GM21381 (cell line): ENCODE measurements around the gene ALDH7A1.
"Not testable (repeated sequence)": the region's sequence is repeated elsewhere in the genome, so short reads cannot be mapped to it uniquely, and the experiment has no call there.

Experiments used
- ATAC-seq: cut with Tn5 transposase; IDR thresholded peaks from one replicate; pipeline ENCODE4 v1.9.1; 2021; ENCODE audit warnings: mild to moderate bottlenecking, moderate library complexity; ENCODE audit not compliant: unreplicated experiment

Gene ALDH7A1

DNA sequence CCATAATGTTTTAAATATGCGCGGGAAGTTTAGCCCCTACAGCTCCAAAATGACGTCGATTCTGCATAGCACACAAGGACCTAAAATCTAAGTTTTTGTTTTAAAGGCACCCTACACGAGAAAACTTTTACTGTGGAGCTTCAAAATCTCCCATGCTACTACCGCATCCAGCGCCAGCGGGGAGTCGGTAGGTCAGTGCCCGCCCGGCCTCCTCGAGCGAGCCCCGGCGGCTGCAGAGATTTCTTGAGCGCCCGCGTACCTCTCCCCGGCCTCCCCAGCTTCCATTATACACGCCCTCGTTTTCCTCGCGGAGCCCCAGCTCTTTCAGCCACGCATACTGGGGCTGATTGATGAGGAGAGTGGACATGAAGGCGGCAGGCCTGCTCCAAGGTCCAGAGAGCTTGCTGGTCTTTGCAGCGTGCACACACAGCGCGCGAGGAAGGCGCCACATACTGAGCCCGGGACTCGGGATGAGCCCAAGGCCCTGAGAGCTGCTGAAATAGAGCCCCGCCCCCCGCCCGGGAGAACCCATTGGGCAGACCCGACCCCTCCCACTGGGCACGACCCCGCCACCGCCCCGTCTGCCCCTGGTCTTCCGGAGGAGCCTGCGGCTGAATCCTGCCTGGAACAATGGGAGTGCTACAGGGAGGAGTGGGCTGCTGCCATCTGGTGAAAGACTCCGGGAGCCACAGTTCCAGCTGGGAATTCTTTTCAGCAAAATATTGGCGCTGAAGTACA lies at the start of gene ALDH7A1:
ALDH7A1 (minus strand) TSS at position 472 of the 738 bp plus-strand sequence; CDS start at position 451, 21 bp downstream.
- peak; percentile 86 for ATAC-seq

DNA sequence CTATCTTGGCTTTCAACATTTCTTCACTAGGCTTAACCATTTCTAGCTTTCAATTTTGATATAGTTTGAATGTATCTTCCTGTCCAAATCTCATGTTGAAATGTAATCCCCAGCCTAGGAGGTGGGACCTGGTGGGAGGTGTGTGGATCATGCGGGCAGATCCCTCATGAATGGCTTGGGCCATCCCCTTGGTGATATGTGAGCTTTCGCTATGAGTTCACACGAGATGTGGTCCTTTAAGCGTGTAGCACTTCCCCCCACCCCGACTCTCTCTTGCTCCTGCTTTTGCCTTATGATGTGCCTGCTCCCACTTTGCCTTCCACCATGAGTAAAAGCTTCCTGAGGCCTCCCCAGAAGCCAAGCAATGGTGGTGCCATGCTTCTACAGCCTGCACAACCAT lies 46.4 kb upstream of the ALDH7A1 start:
- ATAC-seq, result peak; percentile 70

GRCh38 chr5:126640866-126641265 lies 45.8 kb upstream of the ALDH7A1 start:
- ATAC-seq, result no peak

DNA sequence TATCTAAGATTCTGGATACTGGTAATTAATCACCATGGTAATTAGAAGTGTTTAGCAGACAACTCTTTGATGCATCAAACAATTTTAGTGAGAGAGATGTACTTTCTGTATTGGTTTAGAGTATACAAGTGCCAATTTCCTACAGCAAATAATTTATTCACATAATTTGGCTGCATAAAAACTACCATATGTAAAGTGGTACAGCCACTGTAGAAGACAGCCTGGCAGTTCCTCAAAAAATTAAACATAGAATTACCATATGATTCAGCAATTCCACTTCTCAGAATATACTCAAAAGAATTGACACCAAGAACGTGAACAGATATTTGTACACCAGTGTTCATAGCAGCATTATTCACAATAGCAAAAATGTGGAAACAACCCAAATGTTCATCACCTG lies 41.9 kb upstream of the ALDH7A1 start:
- no peak for ATAC-seq

GRCh38 chr5:126635585-126635984 lies 40.6 kb upstream of the ALDH7A1 start:
- no peak for ATAC-seq

DNA sequence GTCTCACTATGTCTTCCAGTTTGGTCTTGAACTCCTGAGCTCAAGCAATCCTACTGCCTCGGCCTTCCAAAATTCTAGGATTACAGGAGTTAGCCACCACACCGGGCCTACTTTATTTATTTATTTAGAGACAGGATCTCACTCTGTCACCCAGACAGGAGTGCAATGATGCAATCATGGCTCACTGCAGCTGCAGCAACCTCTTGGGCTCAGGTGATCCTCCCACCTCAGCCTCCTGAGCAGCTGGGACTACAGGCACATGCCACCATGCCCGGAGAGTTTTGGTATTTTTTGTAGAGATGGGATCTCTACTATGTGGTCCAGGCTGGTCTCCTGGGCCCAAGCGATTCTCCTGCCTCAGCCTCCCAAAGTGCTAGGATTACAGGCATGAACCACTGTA lies 38.5 kb upstream of the ALDH7A1 start:
- ATAC-seq, result no peak

GRCh38 chr5:126631920-126632319 lies 36.9 kb upstream of the ALDH7A1 start:
- ATAC-seq, result no peak

- ATAC-seq, result no peak
These were observed 33.1 kb upstream of the ALDH7A1 start for GRCh38 chr5:126628102-126628501.

DNA sequence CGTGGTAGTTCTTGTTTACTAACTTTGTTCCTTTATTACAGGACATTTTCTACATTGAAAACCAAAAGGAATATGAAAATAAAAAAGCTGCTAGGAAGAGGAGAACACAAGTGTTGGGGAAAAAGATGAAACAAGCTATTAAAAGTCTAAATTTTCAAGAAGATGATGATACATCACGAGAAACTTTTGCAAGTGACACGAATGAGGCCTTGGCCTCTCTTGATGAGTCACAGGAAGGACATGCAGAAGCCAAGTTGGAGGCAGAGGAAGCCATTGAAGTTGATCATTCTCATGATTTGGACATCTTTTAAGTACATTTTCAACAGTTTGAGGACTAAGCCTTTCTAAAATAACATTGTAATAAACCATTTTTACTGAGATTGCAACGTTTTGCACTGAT lies 29.5 kb upstream of the ALDH7A1 start:
- ATAC-seq, result no peak

- ATAC-seq, result no peak
These were observed 24.8 kb upstream of the ALDH7A1 start for GRCh38 chr5:126619781-126620180.

DNA sequence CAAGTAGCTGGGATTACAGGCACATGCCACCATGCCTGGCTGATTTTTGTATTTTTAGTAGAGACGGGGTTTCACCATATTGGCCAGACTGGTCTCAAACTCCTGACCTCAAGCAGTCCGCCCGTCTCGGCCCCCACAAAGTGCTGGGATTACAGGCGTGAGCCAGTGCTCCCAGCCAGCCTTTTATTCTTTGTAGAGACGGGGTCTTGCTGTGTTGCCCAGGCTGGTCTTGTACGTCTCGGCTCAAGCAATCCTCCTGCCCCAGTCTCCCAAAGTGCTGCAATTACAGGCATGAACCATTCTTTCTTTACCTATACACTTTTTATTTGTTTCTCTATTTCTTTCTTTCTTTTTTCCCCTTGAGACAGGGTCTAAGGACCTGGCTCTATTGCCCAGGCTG lies 22.6 kb upstream of the ALDH7A1 start:
- not testable (repeated sequence) for ATAC-seq

- peak; percentile 97 for ATAC-seq
These were observed 20.3 kb upstream of the ALDH7A1 start for GRCh38 chr5:126615286-126615685.

DNA sequence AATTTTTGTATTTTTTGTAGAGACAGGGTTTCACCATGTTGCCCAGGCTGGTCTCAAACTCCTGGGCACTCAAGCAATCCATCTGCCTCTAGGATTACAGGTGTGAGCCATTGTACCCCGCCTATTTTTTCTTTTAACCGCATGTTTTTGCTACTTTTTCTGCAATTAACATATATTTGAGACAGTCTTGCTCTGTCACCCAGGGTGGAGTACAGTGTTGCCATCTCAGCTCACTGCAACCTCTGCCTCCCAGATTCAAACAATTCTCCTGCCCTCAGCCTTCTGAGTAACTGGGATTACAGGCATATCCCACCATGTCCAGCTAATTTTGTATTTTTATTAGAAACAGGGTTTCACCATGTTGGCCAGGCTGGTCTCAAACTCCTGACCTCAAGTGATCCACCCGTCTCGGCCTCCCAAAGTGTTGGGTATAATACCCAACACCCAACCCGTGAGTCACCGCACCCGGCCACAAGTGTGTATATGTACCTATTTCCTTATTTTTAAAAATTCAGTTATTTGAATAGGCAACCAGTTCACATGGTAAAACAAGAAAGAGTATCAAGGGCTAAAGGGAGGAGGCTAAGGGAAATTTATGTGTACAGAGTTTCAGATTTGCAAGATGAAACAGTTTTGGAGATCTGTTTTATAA lies 19.0 kb upstream of the ALDH7A1 start:
- no peak for ATAC-seq

DNA sequence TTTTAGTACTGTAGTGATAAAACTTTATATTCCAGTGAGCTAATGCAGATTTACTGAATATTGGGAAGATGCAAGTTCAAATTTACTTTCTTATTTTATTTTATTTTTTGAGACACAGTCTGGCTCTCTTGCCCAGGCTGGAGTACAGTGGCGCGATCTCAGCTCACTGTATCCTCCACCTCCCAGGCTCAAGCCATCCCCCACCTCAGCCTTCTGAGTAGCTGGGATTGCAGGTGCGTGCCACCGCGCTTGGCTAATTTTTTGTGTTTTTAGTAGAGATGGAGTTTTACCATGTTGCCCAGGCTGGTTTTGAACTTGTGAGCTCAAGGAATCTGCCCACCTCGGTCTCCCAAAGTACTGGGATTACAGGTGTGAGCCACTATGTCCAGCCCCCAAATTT lies 15.6 kb upstream of the ALDH7A1 start:
- no peak for ATAC-seq

GRCh38 chr5:126610160-126610559 lies 15.1 kb upstream of the ALDH7A1 start:
- no peak for ATAC-seq

- ATAC-seq, result no peak
These were observed 10.5 kb upstream of the ALDH7A1 start for GRCh38 chr5:126605525-126605924.

DNA sequence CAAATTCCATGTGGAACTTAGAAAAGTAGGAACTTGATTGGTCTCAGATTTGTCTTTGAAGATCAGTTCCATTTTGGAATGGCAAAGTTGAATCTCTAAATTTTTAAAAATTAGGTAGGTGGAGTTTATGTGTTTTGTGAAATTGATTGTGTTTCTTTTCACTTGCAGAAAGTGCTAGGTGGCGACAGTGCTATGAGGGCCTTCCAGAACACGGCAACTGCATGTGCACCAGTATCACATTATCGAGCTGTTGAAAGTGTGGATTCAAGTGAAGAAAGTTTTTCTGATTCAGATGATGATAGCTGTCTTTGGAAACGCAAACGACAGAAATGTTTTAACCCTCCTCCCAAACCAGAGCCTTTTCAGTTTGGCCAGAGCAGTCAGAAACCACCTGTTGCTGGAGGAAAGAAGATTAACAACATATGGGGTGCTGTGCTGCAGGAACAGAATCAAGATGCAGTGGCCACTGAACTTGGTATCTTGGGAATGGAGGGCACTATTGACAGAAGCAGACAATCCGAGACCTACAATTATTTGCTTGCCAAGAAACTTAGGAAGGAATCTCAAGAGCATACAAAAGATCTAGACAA lies 8.5 kb upstream of the ALDH7A1 start:
- ATAC-seq, result no peak

DNA sequence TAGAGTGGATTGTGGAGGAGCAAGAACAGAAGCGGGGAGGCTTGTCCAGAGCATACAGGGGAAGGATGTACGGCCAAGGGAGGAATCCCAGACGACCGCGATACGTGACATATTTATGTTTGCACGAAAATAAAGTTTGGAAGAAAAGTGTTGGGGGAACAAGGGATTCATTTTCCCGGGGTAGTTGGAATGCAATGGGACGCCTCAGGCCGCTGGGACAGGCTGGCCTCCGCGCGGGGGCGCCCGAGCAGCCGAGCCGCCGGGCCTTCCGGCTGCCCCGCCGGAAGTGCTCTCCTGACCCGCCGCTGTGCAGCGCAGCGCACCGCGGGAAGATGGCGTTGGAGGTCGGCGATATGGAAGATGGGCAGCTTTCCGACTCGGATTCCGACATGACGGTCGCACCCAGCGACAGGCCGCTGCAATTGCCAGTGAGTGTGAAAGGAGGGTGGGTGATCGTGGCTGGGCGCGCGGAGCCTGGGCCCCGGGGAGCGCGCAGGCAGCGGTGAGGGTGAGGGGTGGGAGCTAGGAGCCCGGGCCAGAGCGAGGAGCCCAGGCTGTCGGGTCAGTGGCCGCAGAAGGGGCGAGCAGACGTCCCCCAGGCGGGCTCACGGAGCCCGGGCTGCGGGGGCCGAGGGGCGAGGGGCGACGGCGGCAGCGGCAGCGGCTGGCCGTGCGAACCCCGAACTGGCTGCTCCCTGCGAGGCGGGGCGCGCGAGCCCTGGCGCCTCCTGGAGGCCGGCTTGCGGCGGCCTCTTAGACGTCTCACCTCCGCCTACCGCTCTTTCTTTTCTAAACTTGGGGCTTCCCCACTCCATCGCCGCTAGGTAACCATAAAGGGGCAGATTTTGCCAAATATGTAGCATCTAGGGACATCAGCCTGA lies 5.9 kb upstream of the ALDH7A1 start, which contains the start of gene PHAX:
PHAX (plus strand) TSS at position 317 of the 881 bp plus-strand sequence; CDS start at position 333, 16 bp downstream.
- ATAC-seq, result peak; percentile 96

DNA sequence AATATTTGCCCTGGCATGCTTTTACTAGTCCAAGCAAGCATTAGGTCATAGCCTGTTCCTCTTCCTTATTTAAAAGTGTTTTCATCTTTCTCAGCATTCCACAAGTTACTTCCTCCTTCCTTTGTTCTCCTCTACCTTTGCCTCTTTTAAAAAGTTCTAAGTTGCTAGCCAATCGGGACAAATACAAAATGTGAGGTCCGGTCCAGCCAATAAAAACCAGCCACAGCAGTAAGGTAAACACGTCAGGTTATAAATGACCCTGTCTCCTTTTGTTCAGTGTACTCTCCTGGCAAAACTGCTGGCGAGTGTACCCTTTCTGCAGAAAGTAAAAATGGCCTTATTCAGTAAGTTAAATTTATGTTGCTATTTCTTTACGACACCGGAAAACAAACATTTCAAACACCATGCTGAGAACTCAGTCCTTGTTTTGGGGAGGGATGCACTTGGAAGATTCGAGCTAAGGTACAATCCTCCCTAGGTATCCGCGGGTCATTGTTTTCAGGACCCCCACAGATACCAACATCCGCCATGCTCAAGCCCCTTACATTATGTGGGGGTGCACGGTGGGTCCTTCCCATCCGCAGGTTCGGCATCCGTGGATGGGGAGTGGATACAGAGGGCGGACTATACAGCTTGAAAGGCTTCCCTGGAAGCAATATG lies 5.1 kb upstream of the ALDH7A1 start:
- ATAC-seq, result not testable (repeated sequence)

- ATAC-seq, result no peak
These were observed 4.5 kb upstream of the ALDH7A1 start for GRCh38 chr5:126599499-126599898.
